ENCODE measurements around the gene PSAP.

The PSAP gene

DNA sequence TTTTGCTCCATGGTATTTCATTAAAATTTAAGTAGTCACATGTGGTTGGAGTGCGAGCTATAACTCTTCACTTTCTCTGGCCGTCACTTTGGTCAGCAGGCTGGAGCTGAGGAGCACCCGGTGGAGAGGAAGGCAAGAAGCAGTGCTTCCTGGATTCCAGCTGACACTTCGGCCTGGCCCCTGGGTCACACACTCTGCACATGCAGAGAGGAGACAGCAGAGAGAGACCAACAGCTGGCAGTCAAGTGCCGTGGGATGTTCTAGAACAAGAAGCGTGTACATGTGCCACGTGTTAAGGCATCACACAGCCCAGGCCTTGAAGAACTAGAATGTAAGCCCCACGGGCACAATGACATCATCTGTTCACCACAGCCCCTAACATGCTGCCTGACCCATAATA is 30.1 kb downstream of the PSAP start:
- Histone ChIP-seq H3K9ac (ENCODE audit: insufficient read length) (no peak overlapping the region), H3K36me3 (ENCODE audit: insufficient read depth, low read length) (peaks cover 58% of the 10 kb centered on the region; the same call in 1 of the 2 replicates), H3K4me3 (no peak overlapping the region), H3K27ac (no peak overlapping the region), H3K9me3 (ENCODE audit: low read depth, low read length) (no peaks in the 10 kb centered on the region)
- DNase-seq (ENCODE audit: low read depth, low spot score) = no peak
- no peak for TF ChIP-seq FOXP2 (optimal IDR thresholded peaks at IDR 0.05; ENCODE audit: control extremely low read depth, extremely low read length, insufficient read depth)
- TF ChIP-seq EZH2 (IDR thresholded peaks at IDR 0.05) = no peak
- no peak for TF ChIP-seq POLR2AphosphoS5 (IDR thresholded peaks at IDR 0.05; ENCODE audit: borderline replicate concordance, low read depth, low read length)

- no peak overlapping the region for H3K27ac ChIP-seq
- peaks cover 50% of the 10 kb centered on the region; the same call in 1 of the 2 replicates for H3K36me3 ChIP-seq (ENCODE audit: insufficient read depth, low read length)
- H3K4me3 ChIP-seq = no peak overlapping the region
- DNase-seq (ENCODE audit: low read depth, low spot score) = no peak
- no peaks in the 10 kb centered on the region for H3K9me3 ChIP-seq (ENCODE audit: low read depth, low read length)
- H3K9ac ChIP-seq (ENCODE audit: insufficient read length) = no peak overlapping the region
- TF ChIP-seq EZH2 (IDR thresholded peaks at IDR 0.05) (no peak), POLR2AphosphoS5 (IDR thresholded peaks at IDR 0.05; ENCODE audit: borderline replicate concordance, low read depth, low read length) (no peak), FOXP2 (optimal IDR thresholded peaks at IDR 0.05; ENCODE audit: control extremely low read depth, extremely low read length, insufficient read depth) (no peak)
Observed at GRCh38 chr10:71819985-71820384, 31.1 kb downstream of the PSAP start.

GRCh38 chr10:71819441-71819861 is 31.6 kb downstream of the PSAP start:
- TF ChIP-seq POLR2AphosphoS5 (IDR thresholded peaks at IDR 0.05; ENCODE audit: borderline replicate concordance, low read depth, low read length) = no peak
- no peak for TF ChIP-seq EZH2 (IDR thresholded peaks at IDR 0.05)
- no peak for TF ChIP-seq FOXP2 (optimal IDR thresholded peaks at IDR 0.05; ENCODE audit: control extremely low read depth, extremely low read length, insufficient read depth)
- H3K9ac ChIP-seq (ENCODE audit: insufficient read length) = no peak overlapping the region
- no peak overlapping the region for H3K27ac ChIP-seq

DNA sequence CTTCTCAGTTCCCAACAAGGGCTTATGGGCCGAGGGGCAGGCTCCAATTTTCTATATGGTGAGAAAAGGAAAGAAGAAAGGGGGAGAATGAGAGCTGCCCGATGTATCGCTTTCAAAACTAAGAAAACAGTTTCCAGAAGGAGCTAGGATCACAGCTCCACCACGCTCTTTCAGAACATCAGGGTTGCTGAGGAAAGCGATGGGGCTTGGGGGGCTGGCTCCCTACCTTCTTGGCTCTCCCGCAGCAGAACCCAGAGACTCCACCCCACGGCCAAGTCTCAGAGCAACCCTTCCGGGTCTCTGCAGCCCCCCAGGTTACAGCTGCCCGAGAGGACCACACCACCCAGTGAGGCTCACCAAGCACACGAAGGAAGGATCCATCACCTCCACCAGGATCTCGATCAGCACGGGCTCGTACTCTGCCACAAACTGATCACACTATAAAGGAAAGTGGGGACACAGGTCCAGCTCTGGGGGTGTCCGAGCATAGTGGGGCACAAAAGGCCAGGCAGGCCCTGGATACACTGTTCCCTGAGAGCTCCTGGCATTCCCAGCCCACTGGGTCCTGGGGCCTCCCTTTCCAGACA is 32.3 kb downstream of the PSAP start:
- Histone ChIP-seq H3K4me3 (no peak overlapping the region), H3K36me3 (ENCODE audit: insufficient read depth, low read length) (peaks cover 37% of the 10 kb centered on the region; the same call in 1 of the 2 replicates), H3K27ac (no peak overlapping the region), H3K9ac (ENCODE audit: insufficient read length) (no peak overlapping the region), H3K9me3 (ENCODE audit: low read depth, low read length) (no peaks in the 10 kb centered on the region)
- TF ChIP-seq EZH2 (IDR thresholded peaks at IDR 0.05) = no peak
- no peak for DNase-seq (ENCODE audit: low read depth, low spot score)

More at GRCh38 chr10:71819441-71819861, 31.6 kb downstream of the PSAP start:
- Histone ChIP-seq H3K9me3 (ENCODE audit: low read depth, low read length) (no peaks in the 10 kb centered on the region), H3K36me3 (ENCODE audit: insufficient read depth, low read length) (peaks cover 44% of the 10 kb centered on the region; the same call in 1 of the 2 replicates), H3K4me3 (no peak overlapping the region)
- DNase-seq (ENCODE audit: low read depth, low spot score) = no peak

GRCh38 chr10:71817831-71818655 is 33.0 kb downstream of the PSAP start:
- H3K9ac ChIP-seq (ENCODE audit: insufficient read length) = no peak overlapping the region
- no peaks in the 10 kb centered on the region for H3K9me3 ChIP-seq (ENCODE audit: low read depth, low read length)
- peaks cover 32% of the 10 kb centered on the region; the same call in 1 of the 2 replicates for H3K36me3 ChIP-seq (ENCODE audit: insufficient read depth, low read length)
- TF ChIP-seq POLR2AphosphoS5 (IDR thresholded peaks at IDR 0.05; ENCODE audit: borderline replicate concordance, low read depth, low read length) = no peak
- no peak for TF ChIP-seq EZH2 (IDR thresholded peaks at IDR 0.05)
- H3K4me3 ChIP-seq = no peak overlapping the region
- no peak overlapping the region for H3K27ac ChIP-seq
- DNase-seq (ENCODE audit: low read depth, low spot score) = no peak

DNA sequence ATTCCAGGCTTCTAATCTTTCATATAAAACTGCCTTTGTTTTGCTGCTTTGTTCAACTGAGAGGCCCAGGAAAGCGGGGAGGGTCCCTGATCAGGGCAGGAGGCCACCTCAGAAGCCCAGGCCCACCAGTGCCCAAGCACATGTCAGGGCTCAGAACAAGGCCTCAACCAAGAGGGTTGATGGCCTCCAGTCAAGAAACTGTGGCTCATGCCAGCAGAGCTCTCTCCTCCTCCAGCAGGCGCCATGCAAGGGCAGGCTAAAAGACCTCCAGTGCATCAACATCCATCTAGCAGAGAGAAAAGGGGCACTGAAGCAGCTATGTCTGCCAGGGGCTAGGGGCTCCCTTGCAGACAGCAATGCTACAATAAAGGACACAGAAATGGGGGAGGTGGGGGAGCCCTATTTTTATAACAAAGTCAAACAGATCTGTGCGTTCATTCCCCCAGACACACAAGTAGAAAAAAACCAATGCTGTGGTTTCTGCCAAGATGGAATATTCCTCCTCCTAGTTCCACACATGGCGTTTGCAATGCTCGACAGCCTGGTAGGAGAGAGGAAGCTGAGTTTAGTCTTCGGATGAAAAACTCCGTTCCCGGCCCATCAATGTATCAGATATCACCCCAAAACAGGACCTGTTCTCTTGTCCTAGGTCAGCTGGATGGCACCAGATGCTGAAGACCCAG is 34.0 kb downstream of the PSAP start:
- no peak overlapping the region for H3K27ac ChIP-seq
- H3K36me3 ChIP-seq (ENCODE audit: insufficient read depth, low read length) = peaks cover 28% of the 10 kb centered on the region; the same call in 1 of the 2 replicates
- H3K9me3 ChIP-seq (ENCODE audit: low read depth, low read length) = no peaks in the 10 kb centered on the region
- no peak overlapping the region for H3K9ac ChIP-seq (ENCODE audit: insufficient read length)
- H3K4me3 ChIP-seq = no peak overlapping the region
- no peak for DNase-seq (ENCODE audit: low read depth, low spot score)
- TF ChIP-seq FOXP2 (optimal IDR thresholded peaks at IDR 0.05; ENCODE audit: control extremely low read depth, extremely low read length, insufficient read depth) (no peak), EZH2 (IDR thresholded peaks at IDR 0.05) (no peak), POLR2AphosphoS5 (IDR thresholded peaks at IDR 0.05; ENCODE audit: borderline replicate concordance, low read depth, low read length) (no peak)

DNA sequence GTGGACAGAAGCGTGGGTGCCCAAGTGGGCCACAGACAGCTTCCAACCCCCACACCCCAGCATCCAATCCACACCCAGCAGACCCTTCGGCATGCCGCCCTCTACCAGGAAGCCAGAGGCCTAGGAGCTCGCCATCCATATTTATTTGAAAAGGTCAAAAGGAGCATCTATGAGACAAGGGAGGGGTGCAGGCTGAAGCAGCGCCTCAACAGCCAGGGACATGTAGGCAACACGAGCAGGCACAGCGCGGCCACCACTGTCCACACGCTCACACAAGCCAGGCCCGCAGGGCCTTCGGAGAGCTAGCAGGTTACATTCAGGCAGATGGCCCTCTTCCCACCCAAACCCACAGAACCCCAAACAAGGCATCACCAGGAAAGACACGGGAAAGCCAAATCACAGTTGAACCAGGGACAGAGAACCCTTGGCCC is 34.6 kb downstream of the PSAP start:
- H3K36me3 ChIP-seq (ENCODE audit: insufficient read depth, low read length) = peaks cover 23% of the 10 kb centered on the region; the same call in 1 of the 2 replicates
- no peaks in the 10 kb centered on the region for H3K9me3 ChIP-seq (ENCODE audit: low read depth, low read length)
- H3K27ac ChIP-seq = no peak overlapping the region
- no peak overlapping the region for H3K9ac ChIP-seq (ENCODE audit: insufficient read length)
- H3K4me3 ChIP-seq = no peak overlapping the region
- TF ChIP-seq FOXP2 (optimal IDR thresholded peaks at IDR 0.05; ENCODE audit: control extremely low read depth, extremely low read length, insufficient read depth) (no peak), POLR2AphosphoS5 (IDR thresholded peaks at IDR 0.05; ENCODE audit: borderline replicate concordance, low read depth, low read length) (no peak), EZH2 (IDR thresholded peaks at IDR 0.05) (no peak)
- DNase-seq (ENCODE audit: low read depth, low spot score) = no peak

- no peak for DNase-seq (ENCODE audit: low read depth, low spot score)
- peaks cover 15% of the 10 kb centered on the region; the same call in 1 of the 2 replicates for H3K36me3 ChIP-seq (ENCODE audit: insufficient read depth, low read length)
Observed at GRCh38 chr10:71815515-71816130, 35.4 kb downstream of the PSAP start.

More at GRCh38 chr10:71815515-71816130, 35.4 kb downstream of the PSAP start:
- Histone ChIP-seq H3K4me3 (no peak overlapping the region), H3K9me3 (ENCODE audit: low read depth, low read length) (no peaks in the 10 kb centered on the region), H3K27ac (no peak overlapping the region), H3K9ac (ENCODE audit: insufficient read length) (no peak overlapping the region)
- no peak for TF ChIP-seq EZH2 (IDR thresholded peaks at IDR 0.05)
- TF ChIP-seq POLR2AphosphoS5 (IDR thresholded peaks at IDR 0.05; ENCODE audit: borderline replicate concordance, low read depth, low read length) = no peak
